Stimulated activated CD4-positive, alpha-beta T cell treated with anti-CD3 and anti-CD28 coated beads, TNF-alpha, amount 100 ng/mL, for 24 hours (primary cell): Measurements from ENCODE around the gene DNAJB8.

Experiments
- DNase-seq, 3 experiments: peaks; one replicate each; pipeline ENCODE4 v3.0.0-alpha.2; 2020; ENCODE audit warnings: low read depth in 3 of 3

DNAJB8 gene

GRCh38 chr3:128466840-128467541 is at the start of gene DNAJB8:
TSS of gene DNAJB8 (minus strand) at chr3:128466890. CDS start at chr3:128463245, 3,645 bp downstream.
- no peak for DNase-seq

GRCh38 chr3:128515967-128516366 is 49.3 kb upstream of the DNAJB8 start:
- no peak for DNase-seq

GRCh38 chr3:128508852-128509251 is 42.2 kb upstream of the DNAJB8 start:
- no peak for DNase-seq

GRCh38 chr3:128506754-128507153 is 40.1 kb upstream of the DNAJB8 start:
- DNase-seq: no peak

- DNase-seq: no peak
These were observed 39.1 kb upstream of the DNAJB8 start for GRCh38 chr3:128505771-128506170.

GRCh38 chr3:128504963-128505730 is 38.5 kb upstream of the DNAJB8 start:
- no peak for DNase-seq

GRCh38 chr3:128504533-128504915 is 37.8 kb upstream of the DNAJB8 start:
- no peak for DNase-seq

GRCh38 chr3:128503751-128504532 is 37.3 kb upstream of the DNAJB8 start:
- no peak for DNase-seq

- no peak for DNase-seq
These were observed 36.5 kb upstream of the DNAJB8 start for GRCh38 chr3:128503164-128503651.

GRCh38 chr3:128502712-128503111 is 36.0 kb upstream of the DNAJB8 start:
- DNase-seq: no peak

- no peak for DNase-seq
These were observed 34.7 kb upstream of the DNAJB8 start for GRCh38 chr3:128501431-128501830.

- DNase-seq: no peak
These were observed 33.9 kb upstream of the DNAJB8 start for GRCh38 chr3:128500556-128500955.

- DNase-seq: no peak
These were observed 33.1 kb upstream of the DNAJB8 start for GRCh38 chr3:128499724-128500275.

GRCh38 chr3:128498901-128499530 is 32.3 kb upstream of the DNAJB8 start:
- DNase-seq: no peak

GRCh38 chr3:128498127-128498626 is 31.5 kb upstream of the DNAJB8 start:
- DNase-seq: no peak

- DNase-seq: peak; percentile 44 to 75 (median 49)
These were observed 30.8 kb upstream of the DNAJB8 start for GRCh38 chr3:128497305-128498126.

- no peak for DNase-seq
These were observed 30.1 kb upstream of the DNAJB8 start for GRCh38 chr3:128496602-128497304.

- DNase-seq: no peak
These were observed 29.4 kb upstream of the DNAJB8 start for GRCh38 chr3:128496019-128496601.

GRCh38 chr3:128495435-128495970 is 28.8 kb upstream of the DNAJB8 start:
- no peak for DNase-seq
